ENCODE measurements around the gene UCP2. TPM values are rescaled to one million over a fixed set of nuclear protein-coding genes. Genes with fewer than 3 reads are reported as not detected.
A peak's percentile ranks its signal among the peaks of the same experiment; 100 is the strongest.

Gene UCP2
- total and polyA plus RNA-seq, 4 donors: 44.7 to 207 (median 139) TPM

DNA sequence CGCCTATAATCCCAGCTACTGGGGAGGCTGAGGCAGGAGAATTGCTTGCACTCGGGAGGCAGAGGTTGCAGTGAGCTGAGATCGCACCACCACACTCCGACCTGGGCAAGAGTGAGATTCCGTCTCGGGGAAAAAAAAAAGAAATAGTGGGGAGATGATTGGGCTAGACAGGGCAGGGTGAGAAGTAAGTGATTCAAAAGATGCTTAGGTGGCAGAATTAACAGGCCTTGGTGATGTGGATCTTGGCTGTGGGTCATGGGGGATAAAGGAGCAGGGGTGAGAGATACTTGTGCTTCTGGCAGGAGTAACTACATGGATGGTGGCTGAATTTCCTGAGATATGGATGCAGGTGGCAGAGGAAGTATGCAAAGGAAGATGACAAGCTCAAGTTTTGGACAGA lies 39.4 kb upstream of the UCP2 start:
- TF ChIP-seq CTCF (IDR thresholded peaks at IDR 0.05; ENCODE audit: control extremely low read depth, extremely low read depth): no peak
- peaks cover 4 to 14% (median 7%) of the 10 kb centered on the region in 5 donors for H3K4me1 ChIP-seq (ENCODE audit: control insufficient read depth in 5 of 5, insufficient read depth in 5 of 5, low read length in 5 of 5)

DNA sequence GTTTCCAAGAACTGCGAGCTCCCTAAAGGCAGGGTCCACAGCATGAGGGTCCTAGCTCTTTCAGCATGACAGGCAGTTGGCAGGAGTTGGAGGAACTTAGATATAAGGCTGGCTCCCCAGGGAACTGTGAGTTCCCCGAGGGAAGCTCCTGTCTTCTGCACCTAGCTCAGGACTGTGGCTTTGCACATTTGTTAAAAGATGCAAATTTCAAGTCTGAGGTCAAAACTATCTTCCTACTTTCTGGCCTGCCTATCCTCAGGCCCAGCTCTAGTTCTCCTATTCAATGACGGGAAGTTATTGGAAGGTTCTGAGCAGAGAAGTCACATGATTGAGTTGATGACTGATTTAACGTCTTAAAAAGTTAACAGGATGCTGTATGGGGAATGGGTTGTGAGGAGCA lies 37.9 kb upstream of the UCP2 start:
- Histone ChIP-seq H3K27ac (ENCODE audit: low read depth in 1 of 2, low read length in 1 of 2) (peak overlapping the region in 1 of 2 donors; percentile 63), H3K9ac (ENCODE audit: insufficient read depth in 1 of 2, low read length in 2 of 2) (no peak overlapping the region), H3K36me3 (ENCODE audit: control insufficient read depth in 4 of 4, insufficient read depth in 4 of 4, low read length in 4 of 4) (peaks cover 0 to 8% (median 1%) of the 10 kb centered on the region in 4 donors), H3K27me3 (ENCODE audit: control insufficient read depth in 3 of 3, insufficient read depth in 3 of 3, low read length in 2 of 3) (no peaks in the 10 kb centered on the region), H3K4me3 (no peak overlapping the region), H3K4me1 (ENCODE audit: control insufficient read depth in 5 of 5, insufficient read depth in 5 of 5, low read length in 5 of 5) (peaks cover 4 to 19% (median 7%) of the 10 kb centered on the region in 5 donors), H3K9me3 (ENCODE audit: control insufficient read depth in 4 of 4, insufficient read depth in 3 of 4, low read length in 3 of 4) (no peaks in the 10 kb centered on the region)
- TF ChIP-seq CTCF (IDR thresholded peaks at IDR 0.05; ENCODE audit: control extremely low read depth, extremely low read depth): no peak
- no peak for ATAC-seq (ENCODE audit: insufficient read depth, low FRiP score)
- WGBS, 2 donors: 44 to 64% methylated on average over 4 of the region's 4 CpGs
- peak in 1 of 3 donors; percentile 11 for DNase-seq

More for the DNA sequence above, 39.4 kb upstream of the UCP2 start:
- no peak overlapping the region for H3K4me3 ChIP-seq
- DNase-seq (no peak), ATAC-seq (ENCODE audit: insufficient read depth, low FRiP score) (no peak)
- H3K27me3 ChIP-seq (ENCODE audit: control insufficient read depth in 3 of 3, insufficient read depth in 3 of 3, low read length in 2 of 3): no peaks in the 10 kb centered on the region
- peaks cover 0 to 10% (median 0%) of the 10 kb centered on the region in 4 donors for H3K36me3 ChIP-seq (ENCODE audit: control insufficient read depth in 4 of 4, insufficient read depth in 4 of 4, low read length in 4 of 4)
- H3K27ac ChIP-seq (ENCODE audit: low read depth in 1 of 2, low read length in 1 of 2): peak overlapping the region in 1 of 2 donors; percentile 46
- no peak overlapping the region for H3K9ac ChIP-seq (ENCODE audit: insufficient read depth in 1 of 2, low read length in 2 of 2)
- no peaks in the 10 kb centered on the region for H3K9me3 ChIP-seq (ENCODE audit: control insufficient read depth in 4 of 4, insufficient read depth in 3 of 4, low read length in 3 of 4)
- 98 to 99% methylated on average over 6 of the region's 6 CpGs for WGBS, 2 donors

- peak overlapping the region in 1 of 2 donors; percentile 73 for H3K27ac ChIP-seq (ENCODE audit: low read depth in 1 of 2, low read length in 1 of 2)
- ATAC-seq (ENCODE audit: insufficient read depth, low FRiP score): no peak
- WGBS, 2 donors: 66 to 80% methylated on average over 4 of the region's 4 CpGs
Observed at GRCh38 chr11:74019860-74020259, 37.2 kb upstream of the UCP2 start.

More at GRCh38 chr11:74019860-74020259, 37.2 kb upstream of the UCP2 start:
- Histone ChIP-seq H3K36me3 (ENCODE audit: control insufficient read depth in 4 of 4, insufficient read depth in 4 of 4, low read length in 4 of 4) (peaks cover 0 to 8% (median 1%) of the 10 kb centered on the region in 4 donors), H3K9me3 (ENCODE audit: control insufficient read depth in 4 of 4, insufficient read depth in 3 of 4, low read length in 3 of 4) (no peaks in the 10 kb centered on the region), H3K9ac (ENCODE audit: insufficient read depth in 1 of 2, low read length in 2 of 2) (no peak overlapping the region), H3K4me3 (no peak overlapping the region), H3K4me1 (ENCODE audit: control insufficient read depth in 5 of 5, insufficient read depth in 5 of 5, low read length in 5 of 5) (peaks cover 4 to 19% (median 7%) of the 10 kb centered on the region in 5 donors), H3K27me3 (ENCODE audit: control insufficient read depth in 3 of 3, insufficient read depth in 3 of 3, low read length in 2 of 3) (no peaks in the 10 kb centered on the region)
- no peak for TF ChIP-seq CTCF (IDR thresholded peaks at IDR 0.05; ENCODE audit: control extremely low read depth, extremely low read depth)
- DNase-seq: no peak
